ENCODE results near the gene BFSP2. TPM values are rescaled to one million over a fixed set of nuclear protein-coding genes. Genes with fewer than 3 reads are reported as not detected.

BFSP2 gene
- total and polyA plus RNA-seq, 2 donors (not counting 3 experiments of a cell fraction or from before 2014, with no cell fraction given) = not detected

GRCh38 chr3:133390715-133391114, 9.1 kb upstream of the BFSP2 start:
- Histone ChIP-seq H4K20me1 (replicated peaks; ENCODE audit: control insufficient read depth, extremely low read depth, insufficient read depth, low read length) (no peaks in the 10 kb centered on the region), H3K36me3 (ENCODE audit: control insufficient read depth in 2 of 2, extremely low read depth in 1 of 2, insufficient read depth in 2 of 2, low read length in 2 of 2) (no peaks in the 10 kb centered on the region), H3K9ac (replicated peaks; ENCODE audit: extremely low read depth, insufficient read depth, low read length) (no peak overlapping the region), H3K4me2 (ENCODE audit: insufficient read depth, low read length) (no peak overlapping the region), H3K4me1 (ENCODE audit: control insufficient read depth, extremely low read depth, insufficient read depth, low read length) (peaks cover 9% of the 10 kb centered on the region), H3K27me3 (ENCODE audit: control insufficient read depth in 2 of 2, insufficient read depth in 2 of 2, low read length in 2 of 2) (peaks cover 0 to 2% of the 10 kb centered on the region in 2 experiments), H3K79me2 (ENCODE audit: control insufficient read depth, insufficient read depth, low read length) (no peaks in the 10 kb centered on the region), H2AFZ (ENCODE audit: low read depth, low read length) (no peak overlapping the region), H3K27ac (ENCODE audit: insufficient read depth, low read depth, low read length) (no peak overlapping the region), H3K4me3 (replicated peaks in 1 of 3; ENCODE audit: insufficient read depth in 1 of 3, low read depth in 1 of 3, low read length in 3 of 3) (no peak overlapping the region), H3K9me1 (replicated peaks; ENCODE audit: control insufficient read depth, extremely low read depth, insufficient read depth, low read length) (no peaks in the 10 kb centered on the region), H3K9me3 (replicated peaks; ENCODE audit: control insufficient read depth, insufficient read depth, low read length) (no peaks in the 10 kb centered on the region)
- no peak for TF ChIP-seq CTCF (IDR thresholded peaks at IDR 0.05; ENCODE audit: extremely low read depth in 1 of 2, insufficient read depth in 1 of 2, low read depth in 1 of 2, low read length in 2 of 2)
- TF ChIP-seq FOS (IDR thresholded peaks at IDR 0.05; ENCODE audit: borderline replicate concordance, insufficient read depth, low read length) = no peak
- no peak for TF ChIP-seq EZH2 (IDR thresholded peaks at IDR 0.05; ENCODE audit: borderline replicate concordance, low read depth, low read length, severe bottlenecking)
- no peak for TF ChIP-seq MYC (IDR thresholded peaks at IDR 0.05; ENCODE audit: low read depth, low read length)
- no peak for TF ChIP-seq POLR2A (IDR thresholded peaks at IDR 0.05; ENCODE audit: low read depth, low read length)
- TF ChIP-seq POLR2AphosphoS5 (IDR thresholded peaks at IDR 0.05; ENCODE audit: insufficient read depth, low read depth, low read length) = no peak
- TF ChIP-seq GATA2 (IDR thresholded peaks at IDR 0.05; ENCODE audit: insufficient read depth, insufficient read length, low read depth, low read length) = no peak
- no peak for TF ChIP-seq JUN (IDR thresholded peaks at IDR 0.05; ENCODE audit: borderline replicate concordance, insufficient read depth, insufficient read length, low read depth)
- no peak for TF ChIP-seq MAX (IDR thresholded peaks at IDR 0.05; ENCODE audit: insufficient read depth, insufficient read length)
- intact Hi-C loops (cut with micrococcal nuclease) = no loop called here
- dilution Hi-C loops (cut with MboI; ENCODE audit: extremely low pct_ligation_motif_present, low sequenced_read_pairs) = no loop called here
- DNase-seq (ENCODE audit: low read depth, low spot score) (no peak), FAIRE-seq (no peak)
- ChIA-PET CTCF (interaction anchor here (0.7 to 19.2 kb wide), 5 partner anchors 8 to 660 kb away, joined by 3 to 528 read pairs (median 6); no protein-coding TSS in a partner anchor), POLR2A (no interaction called here)
- BruUV-seq (replicated peaks) = no TSS peak
